GM13977 (cell line): Measurements from ENCODE around the gene OXNAD1.

ENCODE experiments used
- DNase-seq: peaks from one replicate; pipeline ENCODE4 v3.0.0; 2012; ENCODE audit warnings: low spot score
- CTCF ChIP-seq: IDR thresholded peaks from 2 replicates; pipeline ENCODE4 v1.5.1; 2012; ENCODE audit warnings: mild to moderate bottlenecking, control low read depth; ENCODE audit not compliant: insufficient read depth; ENCODE audit errors: extremely low read depth, missing control alignments
- in situ Hi-C: fragments of 300-500 bp; cut with MboI; formaldehyde crosslinking; loops from one replicate; pipeline ENCODE4 v1.12.0; 2022; ENCODE audit warnings: low sequenced_read_pairs, low pct_unique_long_range_greater_than_20kb, mixed read lengths, inconsistent platforms; ENCODE audit not compliant: unreplicated experiment

The OXNAD1 gene

GRCh38 chr3:16279010-16279801 is 14.2 kb downstream of the OXNAD1 start:
- in situ Hi-C loops, result loop anchor here (25.0 kb wide), 2 partner anchors 558 to 933 kb away; no protein-coding TSS in a partner anchor
- no peak for TF ChIP-seq CTCF
- no peak for DNase-seq

- DNase-seq, result no peak
- TF ChIP-seq CTCF, result no peak
- in situ Hi-C loops, result loop anchor here (25.0 kb wide), 2 partner anchors 557 to 932 kb away; no protein-coding TSS in a partner anchor
Observed at GRCh38 chr3:16280671-16281070, 15.7 kb downstream of the OXNAD1 start.

- DNase-seq, result no peak
- in situ Hi-C loops, result loop anchor here (5.0 to 25.0 kb wide), 3 partner anchors 268 to 928 kb away; no protein-coding TSS in a partner anchor
- no peak for TF ChIP-seq CTCF
Observed at GRCh38 chr3:16284633-16285032, 19.6 kb downstream of the OXNAD1 start.

GRCh38 chr3:16286161-16286560 is 21.1 kb downstream of the OXNAD1 start:
- peak; percentile 6 for DNase-seq
- in situ Hi-C loops, result loop anchor here (5.0 to 25.0 kb wide), 3 partner anchors 266 to 926 kb away; no protein-coding TSS in a partner anchor
- TF ChIP-seq CTCF, result no peak

DNA sequence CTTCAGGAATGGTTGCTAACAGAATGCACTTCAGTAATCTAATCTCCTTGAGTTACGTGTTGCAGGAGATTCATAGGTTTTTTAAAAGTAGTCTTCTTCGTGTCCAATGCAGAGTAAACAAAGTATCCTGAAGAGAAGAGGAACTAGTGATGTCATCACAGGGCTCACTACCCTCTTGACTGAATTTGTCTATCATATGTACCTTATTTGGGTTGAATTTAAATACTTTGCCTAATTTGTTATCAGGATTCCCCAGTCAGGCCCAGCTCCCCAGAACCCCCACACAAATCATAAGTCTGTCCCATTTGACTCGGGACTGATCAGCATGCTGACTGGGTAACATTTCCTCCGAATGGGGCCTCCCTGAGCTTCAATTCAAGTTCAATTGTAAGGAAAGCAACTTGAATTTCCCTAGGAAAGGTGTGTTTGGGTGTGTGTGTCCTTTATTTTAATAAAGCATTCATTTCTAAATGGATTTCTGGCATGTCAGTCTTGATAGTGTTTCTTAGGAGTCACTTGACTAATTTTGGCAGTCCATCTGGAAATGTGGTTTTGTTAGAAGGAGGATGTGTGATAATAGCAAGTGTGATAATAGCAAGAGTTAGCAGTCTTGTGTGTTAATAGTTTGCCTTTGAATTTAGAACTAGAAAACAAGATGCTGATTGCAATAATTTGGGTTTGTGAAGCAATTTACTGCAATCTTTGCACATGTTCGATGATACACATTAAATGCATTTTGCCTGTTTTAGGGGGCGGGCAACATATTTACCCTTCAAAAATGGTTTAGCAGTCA is 21.9 kb downstream of the OXNAD1 start:
- in situ Hi-C loops, result loop anchor here (5.0 to 25.0 kb wide), 3 partner anchors 265 to 925 kb away; no protein-coding TSS in a partner anchor
- no peak for DNase-seq
- no peak for TF ChIP-seq CTCF

GRCh38 chr3:16288664-16289063 is 23.7 kb downstream of the OXNAD1 start:
- no peak for TF ChIP-seq CTCF
- in situ Hi-C loops, result loop anchor here (5.0 to 25.0 kb wide), 3 partner anchors 264 to 924 kb away; no protein-coding TSS in a partner anchor
- DNase-seq, result no peak
